Esophagus squamous epithelium (tissue), 4 donors: ENCODE results near the gene MAFF.

Experiments used
- POLR2A ChIP-seq, 4 donors: fragments of 450-650 bp; IDR thresholded peaks; one replicate each; pipeline ENCODE4 v1.6.1; 2017; ENCODE audit warnings: antibody characterized with exemption in 4 of 4, mild to moderate bottlenecking in 4 of 4, moderate library complexity in 3 of 4
- TF ChIP-seq, protein P1 (sequence below), 6 experiments: fragments of 450-650 bp in 4 of 6; fragments of 200-600 bp in 2 of 6; sonication (generic) in 2 of 6; IDR thresholded peaks; one replicate each; pipeline ENCODE4 v1.5.1; 2016 to 2019; ENCODE audit warnings: antibody characterized with exemption in 6 of 6, mild to moderate bottlenecking in 4 of 6, moderate library complexity in 4 of 6

DNA sequence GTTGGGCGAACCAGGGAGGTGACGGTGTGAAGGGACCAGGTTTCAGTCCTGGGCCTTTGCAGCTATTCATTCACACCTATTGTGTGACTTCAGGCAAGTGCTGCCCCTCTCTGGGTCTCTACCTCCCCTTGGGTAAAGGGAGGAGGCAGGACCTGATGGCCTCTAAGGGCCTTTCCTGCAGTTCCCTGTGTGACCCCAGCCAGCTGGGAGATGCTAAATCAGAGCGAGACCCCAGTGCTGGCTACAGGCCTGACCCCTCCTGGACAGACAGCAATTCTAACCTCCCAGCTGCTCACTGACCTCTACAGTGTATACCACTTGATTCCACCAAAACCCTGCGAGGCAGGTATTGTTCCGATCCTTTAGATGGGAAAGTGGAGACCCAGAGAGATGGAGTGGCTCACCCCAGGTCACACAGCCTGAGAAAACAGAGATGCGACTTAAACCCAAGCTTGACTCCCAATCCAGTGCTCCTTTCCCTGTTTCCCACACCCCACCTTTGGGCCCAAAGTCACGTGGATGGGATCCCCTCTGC is 6.2 kb downstream of the MAFF start:
- TF ChIP-seq, protein P1, sequence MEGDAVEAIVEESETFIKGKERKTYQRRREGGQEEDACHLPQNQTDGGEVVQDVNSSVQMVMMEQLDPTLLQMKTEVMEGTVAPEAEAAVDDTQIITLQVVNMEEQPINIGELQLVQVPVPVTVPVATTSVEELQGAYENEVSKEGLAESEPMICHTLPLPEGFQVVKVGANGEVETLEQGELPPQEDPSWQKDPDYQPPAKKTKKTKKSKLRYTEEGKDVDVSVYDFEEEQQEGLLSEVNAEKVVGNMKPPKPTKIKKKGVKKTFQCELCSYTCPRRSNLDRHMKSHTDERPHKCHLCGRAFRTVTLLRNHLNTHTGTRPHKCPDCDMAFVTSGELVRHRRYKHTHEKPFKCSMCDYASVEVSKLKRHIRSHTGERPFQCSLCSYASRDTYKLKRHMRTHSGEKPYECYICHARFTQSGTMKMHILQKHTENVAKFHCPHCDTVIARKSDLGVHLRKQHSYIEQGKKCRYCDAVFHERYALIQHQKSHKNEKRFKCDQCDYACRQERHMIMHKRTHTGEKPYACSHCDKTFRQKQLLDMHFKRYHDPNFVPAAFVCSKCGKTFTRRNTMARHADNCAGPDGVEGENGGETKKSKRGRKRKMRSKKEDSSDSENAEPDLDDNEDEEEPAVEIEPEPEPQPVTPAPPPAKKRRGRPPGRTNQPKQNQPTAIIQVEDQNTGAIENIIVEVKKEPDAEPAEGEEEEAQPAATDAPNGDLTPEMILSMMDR (IDR thresholded peaks at IDR 0.05) = no peak
- no peak for TF ChIP-seq POLR2A (IDR thresholded peaks at IDR 0.05)
